HG03064 (cell line): ENCODE data around the gene IKZF1.

ENCODE experiments used
- ATAC-seq: cut with Tn5 transposase; IDR thresholded peaks from one replicate; pipeline ENCODE4 v1.9.1; 2021; ENCODE audit warnings: low read depth; ENCODE audit not compliant: unreplicated experiment

Gene IKZF1

DNA sequence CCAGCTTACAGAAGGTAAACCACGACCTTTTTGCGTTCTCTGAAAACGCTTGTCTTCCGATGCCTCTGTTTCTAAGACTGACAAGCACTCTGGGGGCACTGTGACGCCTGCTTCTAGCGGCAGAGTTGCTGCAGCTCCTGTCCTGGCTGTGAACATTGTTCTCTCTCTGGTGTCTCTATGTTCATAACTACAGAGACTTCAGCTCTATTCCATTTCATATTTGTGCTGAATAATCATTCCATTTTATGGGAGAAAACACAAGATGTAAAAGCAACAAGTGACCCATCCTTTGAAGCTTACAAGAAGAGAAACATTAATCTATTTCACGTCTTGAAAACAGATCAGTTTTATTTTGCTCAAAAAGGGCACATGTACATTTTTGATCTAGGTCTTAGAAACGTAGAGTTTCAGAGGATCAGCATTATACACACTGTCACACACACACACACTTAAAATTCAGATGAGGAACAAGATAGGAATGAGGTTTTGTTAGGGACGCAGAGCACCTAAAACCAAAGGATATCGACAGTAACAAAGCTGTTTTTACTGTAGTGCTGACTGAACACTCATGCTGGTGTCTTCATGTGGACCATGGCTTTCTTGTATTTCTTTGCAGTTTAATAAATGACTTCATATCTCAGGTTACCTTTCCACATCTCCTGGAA, 3.0 kb downstream of the IKZF1 start:
- ATAC-seq: no peak

DNA sequence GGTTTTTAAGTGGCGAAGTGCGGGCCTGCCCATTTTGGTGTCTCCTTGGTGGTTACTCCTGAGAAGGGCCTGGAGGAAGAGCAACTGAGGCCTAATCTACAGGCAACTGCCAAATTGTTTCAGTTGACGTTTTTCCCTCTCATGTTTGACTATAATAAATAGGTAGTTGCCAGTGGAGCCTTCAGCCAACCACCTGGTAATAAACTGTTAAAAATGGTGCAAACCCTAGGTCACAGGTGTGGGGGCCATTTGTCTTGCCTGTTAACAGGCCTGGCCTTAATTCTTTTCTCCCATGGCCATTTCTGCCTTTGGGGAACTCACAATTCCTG, 3.7 kb downstream of the IKZF1 start:
- ATAC-seq: no peak

DNA sequence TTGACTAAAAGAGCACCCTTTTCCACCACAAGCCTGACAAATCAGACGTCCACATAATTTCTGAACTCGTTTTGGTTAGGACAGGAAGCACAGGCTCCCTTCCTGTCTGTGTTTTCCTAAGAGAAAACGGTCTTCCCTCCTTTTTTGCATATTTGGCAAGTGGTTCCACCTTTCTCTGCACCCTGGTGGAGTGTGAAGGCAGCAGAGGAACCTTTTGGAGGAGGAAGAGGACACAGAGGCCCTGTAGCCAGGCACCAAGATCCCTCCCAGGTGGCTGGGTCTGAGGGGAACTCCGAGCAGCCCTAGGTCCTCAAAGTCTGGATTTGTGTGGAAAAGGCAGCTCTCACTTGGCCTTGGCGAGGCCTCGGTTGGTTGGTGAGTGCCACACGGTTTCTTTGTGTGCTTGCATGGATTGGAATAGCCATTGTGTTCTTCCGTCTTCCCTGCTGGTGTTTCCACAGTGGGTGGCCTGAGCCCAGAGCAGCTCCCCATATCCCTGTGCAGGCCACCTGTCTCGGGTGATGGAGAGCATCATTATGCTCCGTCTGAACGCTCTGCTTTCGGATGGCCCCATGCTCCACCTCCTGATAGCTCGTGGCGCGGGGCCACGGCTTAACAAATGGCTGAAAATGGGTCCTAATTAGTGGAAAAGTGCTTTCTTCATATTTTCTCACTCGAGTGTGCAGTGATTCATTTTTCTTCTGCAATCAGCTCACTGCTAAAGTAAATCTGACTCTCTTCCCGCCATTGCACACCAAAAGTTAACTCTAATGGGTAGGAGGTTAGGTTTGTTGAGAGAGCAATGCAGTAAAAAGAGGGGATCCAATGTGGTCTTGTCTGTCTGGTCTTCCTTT, 4.2 kb downstream of the IKZF1 start:
- ATAC-seq: no peak

DNA sequence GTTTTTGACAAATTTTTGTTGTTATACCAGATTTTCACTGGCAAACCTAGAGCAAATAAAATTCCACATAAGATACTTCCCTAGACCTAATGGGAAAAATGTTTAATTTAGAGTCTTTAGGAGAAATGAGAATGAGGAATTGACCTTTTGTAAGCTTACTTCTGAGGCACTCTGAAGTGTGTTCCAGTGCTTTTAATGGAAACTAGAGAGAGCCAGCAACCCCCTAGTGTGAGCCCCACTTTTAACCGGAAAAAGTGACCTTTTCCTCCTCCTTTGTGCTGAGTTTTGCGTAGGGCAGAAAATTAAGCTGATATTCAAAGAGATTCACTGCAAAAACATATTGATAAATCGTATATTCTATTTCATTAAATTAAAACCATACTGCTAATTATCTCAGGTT, 5.2 kb downstream of the IKZF1 start:
- no peak for ATAC-seq

DNA sequence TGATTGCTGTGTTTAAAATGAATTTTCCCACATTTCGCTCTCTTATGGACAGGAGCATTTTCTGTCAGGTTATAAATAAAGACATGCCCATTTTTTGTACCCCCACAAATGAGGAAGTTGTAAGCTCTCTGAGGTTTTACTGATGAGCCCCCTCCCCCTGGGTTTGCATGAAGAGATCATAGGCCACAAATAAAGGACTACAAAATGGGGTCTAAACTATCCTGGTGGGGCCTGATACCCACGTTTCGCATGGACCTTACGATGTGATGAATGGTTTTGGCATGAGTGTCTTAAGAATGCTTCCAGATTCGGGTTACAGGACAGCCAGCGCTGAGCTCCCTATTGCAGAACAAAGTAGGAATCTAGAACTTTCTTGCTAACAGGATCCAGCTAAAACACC, 5.8 kb downstream of the IKZF1 start:
- ATAC-seq: no peak

DNA sequence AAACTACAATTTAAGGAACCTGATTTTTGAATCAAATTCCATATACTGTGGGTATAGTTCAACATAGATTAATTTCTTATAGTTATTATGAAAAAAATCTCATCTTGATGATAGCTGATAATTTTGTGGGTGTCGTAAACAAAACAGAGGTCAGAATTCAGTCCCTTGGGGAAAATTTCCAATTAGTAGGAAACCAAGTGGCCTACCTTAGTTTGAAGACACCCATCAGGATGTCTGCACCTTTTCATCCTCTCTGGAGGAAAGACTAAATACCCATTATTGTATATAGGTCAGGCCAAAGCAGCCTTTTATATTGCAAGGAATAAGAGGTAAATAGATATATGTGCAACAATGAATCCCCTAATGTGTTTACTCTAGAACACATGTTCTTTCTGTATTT, 6.4 kb downstream of the IKZF1 start:
- no peak for ATAC-seq

DNA sequence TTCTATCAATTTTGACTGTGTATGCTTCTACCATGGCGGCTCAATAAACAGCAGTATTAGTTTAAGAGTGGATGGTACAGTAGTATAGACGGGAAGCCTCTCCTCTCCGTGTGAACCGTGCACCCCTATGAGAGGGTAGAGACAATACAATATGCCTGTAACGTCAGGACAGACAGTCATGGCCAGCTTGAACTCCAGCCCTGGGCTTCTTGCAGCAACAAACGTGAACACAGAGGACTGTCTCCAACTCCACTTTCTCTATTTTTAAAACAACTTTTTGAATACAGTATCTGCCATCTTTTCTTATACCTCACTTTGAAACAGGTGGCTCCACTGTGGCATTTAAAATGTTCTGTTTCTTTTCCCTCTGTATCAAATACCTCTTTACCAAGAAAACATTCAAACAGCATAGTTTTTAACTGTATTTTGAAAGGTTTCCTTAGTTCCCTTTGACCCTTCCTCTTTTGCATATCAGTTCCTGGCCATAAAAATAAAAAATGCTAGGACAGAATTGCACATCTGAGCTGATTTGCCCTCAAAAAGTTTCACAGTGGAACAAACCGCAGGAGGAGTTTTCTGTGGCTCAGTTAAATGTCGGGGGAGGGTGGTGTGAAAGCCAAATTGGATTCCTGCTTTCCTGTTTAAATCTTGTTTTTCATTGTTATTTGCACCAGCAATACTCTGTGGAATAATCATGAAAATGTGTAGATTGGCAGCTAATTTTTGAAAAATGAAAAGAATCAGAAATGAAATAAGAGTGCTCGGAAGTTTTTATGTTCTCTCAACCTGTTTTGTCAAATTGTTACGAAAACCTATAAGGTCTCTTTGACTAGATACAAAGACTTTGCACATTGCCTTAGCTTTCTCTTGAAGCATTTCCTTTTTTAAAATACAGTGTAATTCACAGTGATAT, 8.0 kb downstream of the IKZF1 start:
- ATAC-seq: no peak

DNA sequence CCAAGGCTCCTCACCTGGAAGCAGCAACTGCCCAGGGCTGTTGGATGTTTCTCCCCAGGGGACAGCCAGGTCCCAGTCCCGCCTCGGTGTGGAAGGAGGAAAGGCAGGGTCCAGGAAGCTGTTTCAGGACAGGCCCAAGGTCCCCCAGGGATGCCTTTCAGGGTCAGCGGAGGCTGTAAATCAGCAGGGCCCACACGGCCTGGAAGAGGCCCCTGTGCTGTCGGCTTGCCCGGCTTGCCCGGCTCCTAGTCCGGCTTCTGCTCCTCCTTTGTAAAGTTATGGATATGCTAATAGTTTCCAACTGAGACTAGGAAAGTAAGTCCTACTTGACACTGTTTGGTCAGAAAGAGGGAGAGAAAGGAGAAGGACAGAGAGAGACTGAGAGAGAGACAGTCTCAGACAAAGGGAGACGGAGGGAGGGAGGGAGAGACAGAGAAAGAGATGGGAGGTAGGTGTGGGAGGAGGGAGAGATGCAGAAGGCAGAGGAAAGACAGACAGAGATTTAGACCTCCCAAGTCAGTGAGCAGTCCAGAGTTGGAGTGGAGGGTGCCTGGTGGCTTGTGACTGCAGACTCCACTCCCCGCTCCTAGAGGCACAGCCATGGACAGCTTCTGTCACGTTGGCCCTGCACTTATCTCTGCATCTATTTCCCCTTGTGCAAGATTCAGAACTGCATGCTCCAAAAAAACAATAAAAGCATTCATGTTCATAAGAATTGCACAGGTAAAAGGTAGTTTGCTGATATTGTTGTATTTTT, 10.5 kb downstream of the IKZF1 start:
- no peak for ATAC-seq

DNA sequence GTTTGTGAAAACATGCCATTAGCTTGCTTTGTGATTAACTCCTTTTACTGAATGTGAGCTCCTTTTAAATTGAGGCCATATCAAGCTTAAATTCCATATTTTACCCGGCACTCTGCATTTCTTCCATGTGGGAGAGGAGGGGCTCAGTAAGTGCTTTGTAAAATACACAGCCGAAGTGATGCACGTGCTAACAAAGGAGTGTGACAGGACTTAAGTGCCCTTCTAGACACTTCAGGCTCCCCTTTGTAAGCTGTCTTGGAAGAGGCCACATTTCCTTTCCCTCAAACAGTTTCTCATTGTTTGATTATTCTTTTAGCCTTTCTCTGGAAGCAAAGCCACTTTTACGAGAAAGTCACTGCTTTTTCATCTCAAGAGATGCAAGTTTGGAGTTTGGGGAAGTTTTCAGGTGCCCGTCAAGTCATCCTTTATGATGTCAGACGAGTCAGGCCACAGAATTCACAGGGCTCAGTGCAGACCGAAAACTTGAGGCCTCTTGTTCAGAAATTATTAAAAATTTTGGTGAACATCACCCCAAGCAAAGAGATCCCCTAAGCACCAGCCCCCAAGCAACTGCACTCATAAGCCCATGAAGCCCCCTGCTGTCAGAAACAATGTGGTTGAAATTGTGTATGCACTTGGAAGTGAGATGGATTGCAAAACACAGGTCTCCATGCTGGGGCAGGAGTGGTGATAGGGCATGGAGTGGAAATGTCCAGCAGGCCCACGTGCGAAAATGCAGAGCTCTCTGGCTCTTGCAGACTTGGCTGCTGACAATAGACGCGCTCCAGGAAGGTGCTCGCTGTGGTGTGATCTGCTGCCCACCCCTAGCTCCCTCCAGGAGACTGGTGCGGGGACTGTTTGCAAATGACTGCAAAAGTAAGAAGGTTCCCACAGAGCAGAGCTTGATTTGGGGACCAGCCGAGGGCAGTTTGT, 11.5 kb downstream of the IKZF1 start:
- no peak for ATAC-seq

DNA sequence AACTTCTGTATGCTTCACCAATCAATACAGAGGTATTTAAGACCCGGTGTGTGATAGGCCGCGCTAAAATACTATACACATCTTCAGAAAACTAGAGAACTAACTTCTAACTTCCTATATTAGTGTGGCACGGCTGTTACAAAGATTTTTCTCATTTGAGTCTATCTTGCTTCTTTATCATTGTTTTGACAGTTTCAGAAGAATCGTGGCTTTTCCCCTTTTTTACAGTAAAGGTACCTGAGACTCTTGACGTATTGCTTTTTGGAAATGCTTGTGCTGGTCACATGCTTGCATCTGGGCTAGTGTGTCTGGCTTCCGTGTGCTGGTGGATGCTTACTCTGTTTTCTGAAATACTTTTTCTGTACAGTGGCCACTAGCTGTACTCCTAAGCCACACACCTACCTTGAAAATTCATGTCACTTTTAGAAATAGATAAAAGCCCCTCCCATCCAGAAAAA, 12.7 kb downstream of the IKZF1 start:
- peak; percentile 63 for ATAC-seq

DNA sequence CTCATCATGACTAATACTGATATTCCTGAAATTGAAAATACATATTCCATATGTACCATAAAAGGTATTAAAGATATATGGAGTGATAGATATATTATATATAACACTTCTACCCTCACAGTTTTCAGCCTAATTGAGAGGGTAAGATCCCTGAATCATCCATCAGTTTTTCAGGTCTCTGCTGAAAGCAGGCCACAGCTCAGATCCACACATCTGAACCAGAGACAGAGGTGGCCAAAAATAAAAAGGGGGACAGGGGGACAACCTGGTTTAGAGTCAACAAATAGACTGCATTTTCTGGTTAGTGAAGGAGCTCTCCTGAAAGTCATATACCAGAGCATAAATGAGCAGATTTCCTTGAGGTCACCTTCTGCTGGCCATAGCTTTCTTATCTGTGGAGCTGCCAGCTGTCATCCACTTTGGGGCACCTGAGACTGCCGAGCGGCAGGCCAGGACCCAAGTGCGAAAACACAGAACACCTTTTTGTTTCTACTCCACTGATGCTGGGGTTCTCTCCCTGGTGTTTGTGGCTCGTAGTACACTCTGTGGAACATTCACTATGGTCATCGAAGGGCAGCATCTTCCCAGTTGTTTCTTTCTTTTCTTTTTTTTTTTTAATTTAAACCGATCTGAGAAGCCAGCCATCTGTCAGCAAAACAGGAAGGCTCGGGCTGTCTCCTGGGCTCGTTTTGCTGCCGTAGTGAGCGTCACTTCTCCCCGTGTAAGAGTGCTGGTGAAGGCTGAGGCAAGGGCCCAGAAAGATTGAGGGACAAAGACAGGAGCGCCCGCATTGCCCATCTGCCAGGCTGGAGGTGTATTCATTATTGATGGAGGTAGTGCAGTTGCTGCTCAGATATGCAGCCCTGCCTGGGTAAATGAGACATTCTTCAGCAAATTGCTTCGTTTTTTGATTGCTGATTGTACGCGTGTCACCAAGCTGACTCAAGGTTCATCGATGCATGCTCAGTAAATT, 13.5 kb downstream of the IKZF1 start:
- no peak for ATAC-seq

DNA sequence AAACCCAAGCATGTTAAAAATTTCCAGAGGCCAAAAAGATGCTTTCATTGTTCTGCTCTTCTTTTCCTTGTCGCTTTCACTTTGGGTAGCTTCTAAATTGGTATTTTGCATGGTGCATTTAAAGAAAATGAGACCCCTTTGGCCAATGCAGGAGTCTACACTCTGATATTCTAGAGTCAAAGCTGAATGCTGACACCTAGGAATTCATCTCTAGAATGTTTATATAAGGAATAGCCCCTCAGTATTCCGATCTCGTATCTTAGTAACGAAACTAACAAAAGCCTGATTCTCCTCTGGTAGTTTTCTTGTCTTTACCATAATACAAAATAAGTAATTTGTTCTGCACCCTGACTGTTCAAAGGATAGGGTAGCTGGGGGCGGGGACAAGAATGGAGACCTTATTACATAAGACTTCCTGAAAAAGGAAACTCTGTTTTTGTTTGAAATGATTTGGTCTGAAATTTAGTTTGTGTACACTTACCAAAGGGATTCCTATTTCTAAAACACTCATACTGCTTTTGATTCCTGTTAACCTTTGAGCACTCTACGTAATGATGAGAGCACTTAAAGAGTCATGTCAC, 17.1 kb downstream of the IKZF1 start:
- no peak for ATAC-seq

DNA sequence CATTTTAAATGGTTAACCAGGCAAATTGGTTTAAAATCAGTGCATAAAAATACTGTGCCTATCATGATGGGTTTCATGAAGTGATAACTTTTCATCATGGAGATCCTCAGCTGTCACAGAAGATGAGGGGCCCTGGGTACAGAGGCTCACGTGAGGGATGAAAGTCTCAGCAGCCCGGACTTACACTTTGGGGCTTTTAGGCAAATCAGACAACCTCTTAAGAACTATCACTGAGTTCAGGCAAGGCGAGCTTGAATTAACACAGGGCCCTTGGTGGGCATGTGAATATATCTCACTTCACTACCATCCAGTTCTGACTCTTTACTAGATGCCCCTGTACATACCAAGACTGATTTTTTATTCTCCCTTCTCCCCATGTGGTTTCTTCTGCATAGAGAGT, 19.6 kb downstream of the IKZF1 start:
- ATAC-seq: no peak

DNA sequence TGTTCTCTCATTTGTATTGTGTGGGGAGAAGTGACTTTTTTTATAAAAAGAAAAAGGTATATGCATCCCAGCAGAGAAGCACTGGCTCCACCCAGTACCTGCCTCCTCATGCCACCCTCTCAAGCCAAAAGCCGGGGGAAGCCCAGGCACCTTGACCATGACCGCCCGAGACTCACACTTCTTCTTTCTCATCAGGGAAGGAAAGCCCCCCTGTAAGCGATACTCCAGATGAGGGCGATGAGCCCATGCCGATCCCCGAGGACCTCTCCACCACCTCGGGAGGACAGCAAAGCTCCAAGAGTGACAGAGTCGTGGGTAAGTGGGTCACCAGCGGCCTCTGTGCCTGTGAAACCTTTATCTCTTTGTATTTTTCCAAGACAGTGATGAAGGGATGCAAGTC, 22.9 kb downstream of the IKZF1 start:
- no peak for ATAC-seq

DNA sequence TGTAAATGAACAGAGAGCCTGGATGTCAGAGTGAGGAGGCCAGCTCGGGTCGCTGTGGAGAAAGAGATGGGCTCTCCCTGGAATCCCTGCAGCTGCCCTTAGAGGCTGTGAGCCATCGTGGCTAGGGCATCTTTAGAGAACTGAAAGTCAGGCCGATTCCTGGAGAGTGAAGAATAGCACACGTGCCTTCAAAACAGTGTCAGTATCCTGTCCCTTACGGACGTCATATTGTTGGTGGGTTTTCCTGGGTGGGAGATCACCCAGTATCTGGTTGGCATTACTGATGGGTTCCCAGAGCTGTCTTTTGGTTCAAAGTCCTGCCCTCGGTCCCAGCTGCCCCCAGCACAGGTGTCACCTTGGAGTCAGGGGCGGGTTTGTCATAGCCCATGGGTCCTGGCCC, 25.3 kb downstream of the IKZF1 start:
- no peak for ATAC-seq

DNA sequence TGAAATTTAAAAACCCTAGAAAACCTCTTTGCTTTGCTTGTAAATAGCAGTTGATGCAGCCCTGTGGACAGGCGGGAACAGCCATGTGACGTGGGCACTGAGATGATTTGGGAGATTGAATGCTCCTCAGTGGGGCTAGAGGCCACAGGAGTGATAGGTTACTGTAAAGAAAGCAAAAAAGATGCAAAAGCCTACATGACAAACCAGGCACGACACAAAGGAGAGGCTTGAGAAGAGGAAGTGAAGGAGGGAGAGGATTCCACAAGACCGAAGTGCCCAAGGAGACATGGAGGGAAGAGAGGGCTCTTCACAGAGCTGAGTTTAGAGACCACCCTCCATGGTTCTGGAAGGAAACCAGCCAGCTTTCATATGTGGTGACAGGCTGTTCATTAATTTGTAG, 25.7 kb downstream of the IKZF1 start:
- ATAC-seq: no peak

DNA sequence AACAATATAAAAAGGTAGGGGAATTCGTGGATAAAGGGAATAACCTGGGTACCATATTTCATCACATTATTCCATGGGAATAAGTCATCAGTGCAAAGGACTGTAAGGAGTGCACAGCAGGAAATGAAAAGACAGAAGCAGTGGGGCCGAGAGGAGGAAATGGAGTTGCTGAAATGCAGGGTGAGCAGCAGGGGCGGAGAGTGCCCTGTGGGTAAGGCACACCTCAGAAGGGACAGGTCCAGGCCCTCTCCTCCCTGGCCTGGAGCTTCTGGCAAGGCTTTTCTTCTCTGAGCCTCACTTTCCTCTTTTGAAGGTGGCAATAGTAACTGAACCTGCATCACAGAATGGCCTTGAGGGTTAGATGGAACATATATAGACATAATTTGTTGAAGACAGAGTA, 26.2 kb downstream of the IKZF1 start:
- ATAC-seq: no peak
